HG02884 (cell line): ENCODE measurements around the gene KHDRBS2.
A peak's percentile ranks its signal among the peaks of the same experiment; 100 is the strongest.

ENCODE experiments used
- ATAC-seq: cut with Tn5 transposase; IDR thresholded peaks from one replicate; pipeline ENCODE4 v1.9.1; 2021; ENCODE audit warnings: mild to moderate bottlenecking, moderate library complexity; ENCODE audit not compliant: unreplicated experiment

KHDRBS2 gene

GRCh38 chr6:62192593-62192992, 93.4 kb downstream of the KHDRBS2 start:
- no peak for ATAC-seq

GRCh38 chr6:62175195-62175594, 110.8 kb downstream of the KHDRBS2 start:
- no peak for ATAC-seq

GRCh38 chr6:62174548-62174947, 111.5 kb downstream of the KHDRBS2 start:
- no peak for ATAC-seq

- no peak for ATAC-seq
Measured at GRCh38 chr6:62167736-62168135, 118.3 kb downstream of the KHDRBS2 start.

- ATAC-seq, result no peak
Measured at GRCh38 chr6:62162858-62163257, 123.2 kb downstream of the KHDRBS2 start.

GRCh38 chr6:62152796-62153195, 133.2 kb downstream of the KHDRBS2 start:
- no peak for ATAC-seq

- peak; percentile 80 for ATAC-seq
Measured at GRCh38 chr6:62150048-62150663, 135.9 kb downstream of the KHDRBS2 start.

GRCh38 chr6:62146954-62147853, 138.8 kb downstream of the KHDRBS2 start:
- no peak for ATAC-seq

GRCh38 chr6:62129127-62129526, 156.9 kb downstream of the KHDRBS2 start:
- no peak for ATAC-seq

- no peak for ATAC-seq
Measured at GRCh38 chr6:62119401-62119800, 166.6 kb downstream of the KHDRBS2 start.

GRCh38 chr6:62103186-62103859, 182.7 kb downstream of the KHDRBS2 start:
- ATAC-seq, result no peak

- ATAC-seq, result no peak
Measured at GRCh38 chr6:62102387-62102786, 183.6 kb downstream of the KHDRBS2 start.

GRCh38 chr6:62090442-62091229, 195.4 kb downstream of the KHDRBS2 start:
- no peak for ATAC-seq

- no peak for ATAC-seq
Measured at GRCh38 chr6:62089781-62090180, 196.2 kb downstream of the KHDRBS2 start.

GRCh38 chr6:62086047-62086446, 200.0 kb downstream of the KHDRBS2 start:
- ATAC-seq, result no peak

GRCh38 chr6:62075869-62076268, 210.2 kb downstream of the KHDRBS2 start:
- ATAC-seq, result no peak

GRCh38 chr6:62059901-62060300, 226.1 kb downstream of the KHDRBS2 start:
- no peak for ATAC-seq

GRCh38 chr6:62057300-62057699, 228.7 kb downstream of the KHDRBS2 start:
- ATAC-seq, result no peak

- ATAC-seq, result no peak
Measured at GRCh38 chr6:62045502-62045901, 240.5 kb downstream of the KHDRBS2 start.

- ATAC-seq, result no peak
Measured at GRCh38 chr6:62043084-62043483, 242.9 kb downstream of the KHDRBS2 start.

- ATAC-seq, result no peak
Measured at GRCh38 chr6:62042429-62042828, 243.6 kb downstream of the KHDRBS2 start.
